GM12878 (cell line): Measurements from ENCODE around the gene CNTD1. TPM values are rescaled to one million over a fixed set of nuclear protein-coding genes. Genes with fewer than 3 reads are reported as not detected.
A peak's percentile ranks its signal among the peaks of the same experiment; 100 is the strongest.

ENCODE experiments used
- ATAC-seq: fragments of 200-7000 bp; cut with Tn5 transposase; 3 replicates; pipeline ENCODE4 v1.9.1; 2020; ENCODE audit warnings: mild to moderate bottlenecking, moderate library complexity
- BruUV-seq: library from RNA; stranded (reverse); fragments of 400-500 nt; replicated peaks from 2 replicates; lab custom pipeline; 2021; lab: Mats Ljungman, UMichigan
- CTCF ChIA-PET: fragments of 300-600 bp; sonication (Branson Sonifier 250); formaldehyde crosslinking; extraction: SDS; loops from one replicate; lab custom pipeline; 2021; ENCODE audit warnings: inconsistent platforms; lab: Yijun Ruan, JAX
- POLR2A ChIA-PET: fragments of 350-600 bp; formaldehyde crosslinking; extraction: SDS; loops from one replicate; lab custom pipeline; 2021; ENCODE audit warnings: inconsistent platforms; lab: Charles Lee
- RAD21 ChIA-PET: fragments of 300-600 bp; sonication (Branson Sonifier 250); formaldehyde crosslinking; loops from one replicate; lab custom pipeline; 2023; ENCODE audit warnings: antibody characterized with exemption; ENCODE audit not compliant: unreplicated experiment; lab: Charles Lee
- SMC1A ChIA-PET: fragments of 300-600 bp; sonication (Branson Sonifier 250); formaldehyde crosslinking; loops from one replicate; lab custom pipeline; 2023; ENCODE audit not compliant: unreplicated experiment, uncharacterized antibody; lab: Charles Lee
- DNase-seq: peaks from one replicate; pipeline ENCODE4 v3.0.0-alpha.2; 2011; ENCODE audit warnings: low read depth, low spot score
- FAIRE-seq: peaks from 3 replicates; lab custom pipeline; 2011; peaks lifted over from hg19 to GRCh38; lab: Jason Lieb, UNC
- H2AFZ ChIP-seq: 2 replicates; pipeline ENCODE4 v1.6.0; 2011; ENCODE audit warnings: low read depth, low read length, control low read depth; ENCODE audit not compliant: control insufficient read depth
- H3K27ac ChIP-seq: 2 replicates; pipeline ENCODE4 v1.5.1; 2011; ENCODE audit warnings: control low read depth; ENCODE audit not compliant: control insufficient read depth, insufficient read depth
- H3K27me3 ChIP-seq, 2 experiments: replicated peaks in 1 of 2; 2 replicates each; pipeline versions ENCODE4 v1.6.0 to v1.6.1; 2011; ENCODE audit warnings: low read length in 1 of 2; ENCODE audit not compliant: control insufficient read depth in 2 of 2, insufficient read depth in 2 of 2
- H3K36me3 ChIP-seq, 2 experiments: 2 replicates each; pipeline ENCODE4 v1.5.1; 2011; ENCODE audit warnings: low read length in 1 of 2; ENCODE audit not compliant: control insufficient read depth in 2 of 2, insufficient read depth in 2 of 2
- H3K4me1 ChIP-seq: 2 replicates; pipeline ENCODE4 v1.6.1; 2011; ENCODE audit warnings: mild to moderate bottlenecking, low read length, moderate library complexity, mixed read lengths; ENCODE audit not compliant: control insufficient read depth, insufficient read depth
- H3K4me2 ChIP-seq: 2 replicates; pipeline ENCODE4 v1.6.0; 2011; ENCODE audit warnings: control low read depth; ENCODE audit not compliant: control insufficient read depth, insufficient read depth
- H3K4me3 ChIP-seq: fragments of 200-600 bp; sonication (generic); 2 replicates; pipeline ENCODE4 v1.5.1; 2016
- H3K79me2 ChIP-seq: 2 replicates; pipeline ENCODE4 v1.6.0; 2011; ENCODE audit warnings: low read length; ENCODE audit not compliant: control insufficient read depth, insufficient read depth
- H3K9ac ChIP-seq: 2 replicates; pipeline ENCODE4 v1.8.0; 2011; ENCODE audit warnings: low read length, control low read depth, mixed read lengths; ENCODE audit not compliant: control insufficient read depth, insufficient read depth
- H3K9me3 ChIP-seq: replicated peaks from 3 replicates; pipeline ENCODE4 v1.5.1; 2011; ENCODE audit warnings: mild to moderate bottlenecking, low read length; ENCODE audit not compliant: control insufficient read depth, insufficient read depth
- H4K20me1 ChIP-seq: 2 replicates; pipeline ENCODE4 v1.6.0; 2011; ENCODE audit not compliant: control insufficient read depth, insufficient read depth
- IKZF1 ChIP-seq: fragments of 450-650 bp; conservative IDR thresholded peaks from 2 replicates; pipeline ENCODE4 v1.6.1; 2017; ENCODE audit warnings: antibody characterized with exemption, mild to moderate bottlenecking
- PAX8 ChIP-seq: fragments of 450-650 bp; IDR thresholded peaks from 2 replicates; pipeline ENCODE4 v1.6.1; 2017; ENCODE audit warnings: mild to moderate bottlenecking, moderate library complexity
- POLR2A ChIP-seq: IDR thresholded peaks from 2 replicates; pipeline ENCODE4 v1.6.1; 2011; ENCODE audit warnings: low read depth, mild to moderate bottlenecking, low read length
- POLR2AphosphoS2 ChIP-seq: IDR thresholded peaks from 2 replicates; pipeline ENCODE4 v1.6.1; 2011; ENCODE audit warnings: low read depth, mild to moderate bottlenecking, low read length, improper control_type of control experiment, moderate library complexity
- SIN3A ChIP-seq: IDR thresholded peaks from 2 replicates; pipeline ENCODE4 v1.6.1; 2012; ENCODE audit warnings: low read depth, low read length, improper control_type of control experiment
- SMARCA5 ChIP-seq: fragments of 450-650 bp; IDR thresholded peaks from 2 replicates; pipeline ENCODE4 v1.6.1; 2017; ENCODE audit warnings: mild to moderate bottlenecking
- WGBS: methylation state at CpG from one replicate; pipeline ENCODE4 v1.1.6; 2016; ENCODE audit warnings: low lambda C conversion rate; ENCODE audit not compliant: insufficient replicate concordance, insufficient coverage; ENCODE audit errors: missing lambda C conversion rate; 5-methylcytosine and 5-hydroxymethylcytosine counted together
- in situ Hi-C: fragments of 300-500 bp; cut with MboI; formaldehyde crosslinking; loops from 9 replicates; pipeline ENCODE4 v1.14.3; 2018; ENCODE audit warnings: mixed read lengths
- intact Hi-C: fragments of 100-400 bp; cut with micrococcal nuclease; formaldehyde crosslinking; loops from one replicate; pipeline ENCODE4 v1.14.2; 2022; ENCODE audit not compliant: unreplicated experiment
- polyA plus RNA-seq, 11 experiments: library from polyadenylated mRNA; depleted of rRNA in 4 of 11; unstranded in 6 of 11; stranded (reverse) in 5 of 11; fragments of >200 nt; fragmentation: Nextera tagmentation in 4 of 11; fragmentation: Illumina TruSeq in 1 of 11; extraction: Ambion mirVana in 4 of 11; extraction: Trizol in 1 of 11; gene quantifications; 1 replicate in 1 of 11; 2 replicates in 10 of 11; pipeline versions ENCODE4 v1.2.1 to v1.2.3, GENCODE V29; 2011 to 2016; ENCODE audit warnings: inconsistent platforms in 2 of 11, missing spikeins in 2 of 11, low read depth in 1 of 11
- total RNA-seq, 4 experiments: library from RNA; depleted of rRNA in 3 of 4; stranded (reverse); fragments of >200 nt in 3 of 4; fragmentation: Illumina TruSeq in 1 of 4; extraction: Trizol in 1 of 4; gene quantifications; 2 replicates each; pipeline versions ENCODE4 v1.2.1 to v1.2.3, GENCODE V29; 2013 to 2021
- TF ChIP-seq, protein P1 (sequence below): IDR thresholded peaks from 2 replicates; pipeline ENCODE4 v1.6.1; 2012; ENCODE audit warnings: mild to moderate bottlenecking, low read depth, low read length
- TF ChIP-seq, protein P2 (sequence below): IDR thresholded peaks from 2 replicates; pipeline ENCODE4 v1.6.1; 2011; ENCODE audit warnings: borderline replicate concordance, low read depth, mild to moderate bottlenecking, moderate library complexity, mixed read lengths, low read length; ENCODE audit not compliant: insufficient read depth; ENCODE audit errors: extremely low read length
- TF ChIP-seq, protein P3 (sequence below): fragments of 450-650 bp; IDR thresholded peaks from 2 replicates; pipeline ENCODE4 v1.6.1; 2017; ENCODE audit warnings: borderline replicate concordance

The CNTD1 gene
- total and polyA plus RNA-seq, 10 of the 15 experiments (the other 5 are each of a cell fraction or from before 2014, with no cell fraction given) = 0.06 to 1.5 (median 1.1) TPM; not detected in 4

DNA sequence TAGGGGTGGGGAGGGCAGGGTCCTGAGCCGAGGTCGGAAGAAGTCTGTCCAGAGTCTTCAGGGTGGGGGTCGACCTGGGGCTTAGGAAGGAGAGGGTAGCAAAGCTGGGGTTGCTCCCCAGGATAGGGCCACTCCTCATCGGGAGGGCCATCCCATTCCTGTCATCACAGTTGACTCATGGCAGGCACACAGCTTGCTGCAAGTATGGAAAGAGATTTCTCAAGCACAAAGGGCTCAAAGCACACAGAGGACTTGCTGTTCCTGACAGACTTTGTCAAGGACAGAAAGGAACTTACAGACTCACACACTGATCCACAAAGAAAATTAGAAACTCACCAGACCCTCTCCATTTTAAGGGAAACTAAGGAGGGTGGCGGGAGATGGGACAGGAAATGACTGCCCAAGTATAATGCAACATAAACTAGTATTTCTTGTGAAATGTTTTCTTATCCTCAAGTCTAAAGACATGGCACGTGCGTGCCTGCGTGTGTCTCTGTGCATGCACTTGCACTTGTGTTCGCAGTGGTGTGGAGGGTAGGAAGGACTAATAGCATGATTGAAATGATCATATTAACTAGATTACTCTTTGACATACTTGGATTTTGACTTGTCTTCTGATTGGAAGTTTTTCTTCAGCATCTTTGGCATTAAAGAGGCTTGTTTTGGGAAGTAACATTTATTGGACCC lies 48.1 kb downstream of the CNTD1 start:
- no peaks in the 10 kb centered on the region for H3K79me2 ChIP-seq
- H2AFZ ChIP-seq = no peak overlapping the region
- intact Hi-C loops = loop anchor here (10.0 kb wide), 1 partner anchor 148 kb away; the partner anchor contains the start of gene RPL27
- H3K4me2 ChIP-seq = no peak overlapping the region
- H4K20me1 ChIP-seq = no peaks in the 10 kb centered on the region
- POLR2A ChIA-PET = interaction anchor here (0.6 kb wide), 1 partner anchor 101 kb away, joined by 3 read pairs; no protein-coding TSS in a partner anchor
- H3K4me1 ChIP-seq = no peaks in the 10 kb centered on the region; the same call in 1 of the 2 replicates
- H3K9ac ChIP-seq = no peak overlapping the region
- DNase-seq = no peak
- RAD21 ChIA-PET = interaction anchor here (1.1 to 1.4 kb wide), 2 partner anchors 83 to 151 kb away, joined by 3 to 4 read pairs; partner anchors contain the start of gene RPL27
- SMC1A ChIA-PET = interaction anchor here (0.6 to 1.3 kb wide), 3 partner anchors 82 to 218 kb away, joined by 3 to 4 read pairs (median 3); partner anchors contain the start of gene RPL27
- CTCF ChIA-PET = interaction anchor here (1.5 to 2.1 kb wide), 2 partner anchors 23 to 151 kb away, joined by 4 to 7 read pairs; partner anchors contain the start of genes BECN1 and RPL27
- FAIRE-seq = no peak
- H3K27me3 ChIP-seq = no peaks in the 10 kb centered on the region
- 85% methylated on average over 8 of the region's 9 CpGs for WGBS
- no peak for ATAC-seq
- in situ Hi-C loops = no loop called here
- peaks cover 14 to 20% of the 10 kb centered on the region in 2 experiments for H3K36me3 ChIP-seq
- H3K9me3 ChIP-seq = no peaks in the 10 kb centered on the region
- no peak overlapping the region for H3K4me3 ChIP-seq
- no peak overlapping the region for H3K27ac ChIP-seq
- no TSS peak for BruUV-seq
- no peak for TF ChIP-seq SMARCA5
- peak; percentile 3; the same call in 1 of the 2 replicates for TF ChIP-seq POLR2A
- 0 out of 2 replicates have a peak, but pooled peaks have one; percentile 7 for TF ChIP-seq POLR2AphosphoS2

DNA sequence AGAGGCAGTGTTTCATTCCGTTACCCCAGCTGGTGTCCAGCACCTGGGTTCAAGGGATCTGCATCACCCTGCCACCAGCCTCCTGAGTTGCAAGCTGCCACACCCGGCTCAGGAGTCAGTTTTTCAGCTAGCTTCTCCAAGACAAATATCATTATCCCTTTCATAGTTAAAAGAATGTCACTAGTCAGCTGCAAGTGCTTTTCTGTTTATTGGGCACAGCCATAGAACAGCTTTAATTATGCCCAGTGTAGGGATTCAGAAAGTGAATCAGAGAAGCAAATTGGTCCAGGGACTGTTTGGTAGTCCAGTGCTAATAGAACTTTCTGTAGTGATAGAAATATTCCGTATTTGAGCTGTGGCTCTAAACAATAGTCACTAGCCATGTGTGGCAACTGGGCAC lies 49.4 kb downstream of the CNTD1 start:
- Histone ChIP-seq H3K9ac (no peak overlapping the region), H3K4me1 (no peaks in the 10 kb centered on the region; the same call in 1 of the 2 replicates), H4K20me1 (no peaks in the 10 kb centered on the region), H3K36me3 (peaks cover 10 to 12% of the 10 kb centered on the region in 2 experiments), H3K9me3 (no peaks in the 10 kb centered on the region), H3K79me2 (no peaks in the 10 kb centered on the region), H3K4me2 (no peak overlapping the region), H3K4me3 (no peak overlapping the region), H3K27ac (no peak overlapping the region), H2AFZ (no peak overlapping the region), H3K27me3 (no peaks in the 10 kb centered on the region)
- CTCF ChIA-PET = interaction anchor here (0.6 to 2.1 kb wide), 6 partner anchors 13 to 341 kb away, joined by 3 to 7 read pairs (median 3); partner anchors contain the start of genes BECN1 and RPL27
- no TSS peak for BruUV-seq
- in situ Hi-C loops = no loop called here
- POLR2A ChIA-PET = interaction anchor here (0.7 kb wide), 1 partner anchor 20 kb away, joined by 4 read pairs; no protein-coding TSS in a partner anchor
- 86% methylated on average over 2 of the region's 3 CpGs for WGBS
- SMC1A ChIA-PET = interaction anchor here (0.6 to 0.7 kb wide), 2 partner anchors 9 to 90 kb away, joined by 3 read pairs; no protein-coding TSS in a partner anchor
- RAD21 ChIA-PET = interaction anchor here (0.6 kb wide), 1 partner anchor 579 kb away, joined by 4 read pairs; no protein-coding TSS in a partner anchor
- intact Hi-C loops = loop anchor here (10.0 kb wide), 1 partner anchor 147 kb away; the partner anchor contains the start of gene RPL27
- TF ChIP-seq SIN3A (no peak), IKZF1 (no peak), PAX8 (no peak)
- TF ChIP-seq, protein P1, sequence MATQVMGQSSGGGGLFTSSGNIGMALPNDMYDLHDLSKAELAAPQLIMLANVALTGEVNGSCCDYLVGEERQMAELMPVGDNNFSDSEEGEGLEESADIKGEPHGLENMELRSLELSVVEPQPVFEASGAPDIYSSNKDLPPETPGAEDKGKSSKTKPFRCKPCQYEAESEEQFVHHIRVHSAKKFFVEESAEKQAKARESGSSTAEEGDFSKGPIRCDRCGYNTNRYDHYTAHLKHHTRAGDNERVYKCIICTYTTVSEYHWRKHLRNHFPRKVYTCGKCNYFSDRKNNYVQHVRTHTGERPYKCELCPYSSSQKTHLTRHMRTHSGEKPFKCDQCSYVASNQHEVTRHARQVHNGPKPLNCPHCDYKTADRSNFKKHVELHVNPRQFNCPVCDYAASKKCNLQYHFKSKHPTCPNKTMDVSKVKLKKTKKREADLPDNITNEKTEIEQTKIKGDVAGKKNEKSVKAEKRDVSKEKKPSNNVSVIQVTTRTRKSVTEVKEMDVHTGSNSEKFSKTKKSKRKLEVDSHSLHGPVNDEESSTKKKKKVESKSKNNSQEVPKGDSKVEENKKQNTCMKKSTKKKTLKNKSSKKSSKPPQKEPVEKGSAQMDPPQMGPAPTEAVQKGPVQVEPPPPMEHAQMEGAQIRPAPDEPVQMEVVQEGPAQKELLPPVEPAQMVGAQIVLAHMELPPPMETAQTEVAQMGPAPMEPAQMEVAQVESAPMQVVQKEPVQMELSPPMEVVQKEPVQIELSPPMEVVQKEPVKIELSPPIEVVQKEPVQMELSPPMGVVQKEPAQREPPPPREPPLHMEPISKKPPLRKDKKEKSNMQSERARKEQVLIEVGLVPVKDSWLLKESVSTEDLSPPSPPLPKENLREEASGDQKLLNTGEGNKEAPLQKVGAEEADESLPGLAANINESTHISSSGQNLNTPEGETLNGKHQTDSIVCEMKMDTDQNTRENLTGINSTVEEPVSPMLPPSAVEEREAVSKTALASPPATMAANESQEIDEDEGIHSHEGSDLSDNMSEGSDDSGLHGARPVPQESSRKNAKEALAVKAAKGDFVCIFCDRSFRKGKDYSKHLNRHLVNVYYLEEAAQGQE = no peak
- TF ChIP-seq, protein P2, sequence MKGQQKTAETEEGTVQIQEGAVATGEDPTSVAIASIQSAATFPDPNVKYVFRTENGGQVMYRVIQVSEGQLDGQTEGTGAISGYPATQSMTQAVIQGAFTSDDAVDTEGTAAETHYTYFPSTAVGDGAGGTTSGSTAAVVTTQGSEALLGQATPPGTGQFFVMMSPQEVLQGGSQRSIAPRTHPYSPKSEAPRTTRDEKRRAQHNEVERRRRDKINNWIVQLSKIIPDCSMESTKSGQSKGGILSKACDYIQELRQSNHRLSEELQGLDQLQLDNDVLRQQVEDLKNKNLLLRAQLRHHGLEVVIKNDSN = no peak
- TF ChIP-seq, protein P3, sequence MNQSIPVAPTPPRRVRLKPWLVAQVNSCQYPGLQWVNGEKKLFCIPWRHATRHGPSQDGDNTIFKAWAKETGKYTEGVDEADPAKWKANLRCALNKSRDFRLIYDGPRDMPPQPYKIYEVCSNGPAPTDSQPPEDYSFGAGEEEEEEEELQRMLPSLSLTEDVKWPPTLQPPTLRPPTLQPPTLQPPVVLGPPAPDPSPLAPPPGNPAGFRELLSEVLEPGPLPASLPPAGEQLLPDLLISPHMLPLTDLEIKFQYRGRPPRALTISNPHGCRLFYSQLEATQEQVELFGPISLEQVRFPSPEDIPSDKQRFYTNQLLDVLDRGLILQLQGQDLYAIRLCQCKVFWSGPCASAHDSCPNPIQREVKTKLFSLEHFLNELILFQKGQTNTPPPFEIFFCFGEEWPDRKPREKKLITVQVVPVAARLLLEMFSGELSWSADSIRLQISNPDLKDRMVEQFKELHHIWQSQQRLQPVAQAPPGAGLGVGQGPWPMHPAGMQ = no peak
- ATAC-seq (no peak), FAIRE-seq (no peak), DNase-seq (no peak)
